Lower lobe of right lung (tissue), 2 donors: Measurements from ENCODE around the gene CTAGE9. TPM values are rescaled to one million over a fixed set of nuclear protein-coding genes. Genes with fewer than 3 reads are reported as not detected.

Experiments
- ATAC-seq, 2 donors: fragments of 200-7000 bp; cut with Tn5 transposase; one replicate each; pipeline ENCODE4 v1.9.1; 2020 to 2022; ENCODE audit warnings: mild to moderate bottlenecking in 2 of 2, moderate library complexity in 2 of 2
- DNase-seq: peaks from one replicate; pipeline ENCODE4 v3.0.0-alpha.2; 2020
- H3K27ac ChIP-seq: fragments of 200-600 bp; one replicate; pipeline ENCODE4 v1.8.0; 2022
- H3K27me3 ChIP-seq: fragments of 200-600 bp; one replicate; pipeline ENCODE4 v1.8.0; 2022; ENCODE audit warnings: low read depth
- H3K36me3 ChIP-seq: fragments of 200-600 bp; one replicate; pipeline ENCODE4 v1.8.0; 2022; ENCODE audit warnings: mild to moderate bottlenecking
- H3K4me1 ChIP-seq: fragments of 200-600 bp; one replicate; pipeline ENCODE4 v1.8.0; 2022
- H3K4me3 ChIP-seq: fragments of 200-600 bp; one replicate; pipeline ENCODE4 v1.8.0; 2022; ENCODE audit warnings: mild to moderate bottlenecking
- H3K9me3 ChIP-seq: fragments of 200-600 bp; one replicate; pipeline ENCODE4 v1.8.0; 2022
- CTCF ChIP-seq: fragments of 200-600 bp; IDR thresholded peaks from one replicate; pipeline ENCODE4 v1.8.0; 2022; ENCODE audit warnings: antibody characterized with exemption, mild to moderate bottlenecking
- intact Hi-C: fragments of 100-400 bp; cut with DNase I; formaldehyde crosslinking; loops from one replicate; pipeline ENCODE4 v1.11.0; 2022
- total RNA-seq: library from RNA; stranded (reverse); fragmentation: NEBNext Ultra II Directional; extraction: Animal tissue kit (Norgen Biotek cat#: 25700); gene quantifications from one replicate; pipeline ENCODE4 v1.2.1, GENCODE V29; 2021
- donor health status: DM: no; HTN: yes; CAD: no; lungs with severe emphysema.

CTAGE9 gene
- total RNA-seq, 1 donor from 2014 or later: not detected

GRCh38 chr6:131680868-131681267, 29.9 kb downstream of the CTAGE9 start:
- DNase-seq: no peak
- intact Hi-C loops: no loop called here

GRCh38 chr6:131678442-131678841, 32.4 kb downstream of the CTAGE9 start:
- Histone ChIP-seq H3K27ac (no peak overlapping the region), H3K4me3 (no peak overlapping the region), H3K9me3 (no peaks in the 10 kb centered on the region), H3K27me3 (no peaks in the 10 kb centered on the region), H3K4me1 (no peaks in the 10 kb centered on the region), H3K36me3 (no peaks in the 10 kb centered on the region)
- intact Hi-C loops: no loop called here
- no peak for ATAC-seq
- DNase-seq: no peak
- TF ChIP-seq CTCF: no peak

More at GRCh38 chr6:131680868-131681267, 29.9 kb downstream of the CTAGE9 start:
- Histone ChIP-seq H3K27me3 (no peaks in the 10 kb centered on the region), H3K4me3 (no peak overlapping the region), H3K36me3 (no peaks in the 10 kb centered on the region), H3K4me1 (no peaks in the 10 kb centered on the region), H3K9me3 (no peaks in the 10 kb centered on the region), H3K27ac (no peak overlapping the region)
- TF ChIP-seq CTCF: no peak
- ATAC-seq: no peak

- Histone ChIP-seq H3K36me3 (no peaks in the 10 kb centered on the region), H3K9me3 (no peaks in the 10 kb centered on the region), H3K4me1 (no peaks in the 10 kb centered on the region), H3K27me3 (no peaks in the 10 kb centered on the region), H3K4me3 (no peak overlapping the region), H3K27ac (no peak overlapping the region)
- intact Hi-C loops: no loop called here
- no peak for TF ChIP-seq CTCF
- DNase-seq (no peak), ATAC-seq (no peak)
Observed at GRCh38 chr6:131673184-131673583, 37.6 kb downstream of the CTAGE9 start.

GRCh38 chr6:131669891-131670290, 40.9 kb downstream of the CTAGE9 start:
- no peak for TF ChIP-seq CTCF
- intact Hi-C loops: no loop called here
- DNase-seq: no peak
- H3K4me1 ChIP-seq: no peaks in the 10 kb centered on the region
- H3K27ac ChIP-seq: no peak overlapping the region
- no peaks in the 10 kb centered on the region for H3K36me3 ChIP-seq
- no peak for ATAC-seq
- no peaks in the 10 kb centered on the region for H3K27me3 ChIP-seq
- no peak overlapping the region for H3K4me3 ChIP-seq
- H3K9me3 ChIP-seq: no peaks in the 10 kb centered on the region

GRCh38 chr6:131663578-131664165, 47.1 kb downstream of the CTAGE9 start:
- Histone ChIP-seq H3K4me3 (no peak overlapping the region), H3K36me3 (no peaks in the 10 kb centered on the region), H3K27ac (no peak overlapping the region), H3K9me3 (no peaks in the 10 kb centered on the region), H3K4me1 (no peaks in the 10 kb centered on the region), H3K27me3 (no peaks in the 10 kb centered on the region)
- intact Hi-C loops: no loop called here
- no peak for ATAC-seq
- TF ChIP-seq CTCF: no peak
- DNase-seq: no peak

- no peaks in the 10 kb centered on the region for H3K9me3 ChIP-seq
- no peaks in the 10 kb centered on the region for H3K36me3 ChIP-seq
- no peaks in the 10 kb centered on the region for H3K27me3 ChIP-seq
- DNase-seq (no peak), ATAC-seq (no peak)
- H3K27ac ChIP-seq: no peak overlapping the region
- intact Hi-C loops: no loop called here
- no peaks in the 10 kb centered on the region for H3K4me1 ChIP-seq
- no peak overlapping the region for H3K4me3 ChIP-seq
- no peak for TF ChIP-seq CTCF
Observed at GRCh38 chr6:131660195-131660594, 50.6 kb downstream of the CTAGE9 start.
